GM12892 (cell line): ENCODE data around the gene SLC22A17.

Source experiments
- DNase-seq: peaks from one replicate; pipeline ENCODE4 v3.0.0; 2011; ENCODE audit not compliant: insufficient read length
- FAIRE-seq: peaks from 2 replicates; lab custom pipeline; 2011; peaks lifted over from hg19 to GRCh38; lab: Jason Lieb, UNC
- POLR2A ChIP-seq: IDR thresholded peaks from 2 replicates; pipeline ENCODE4 v1.6.1; 2011; ENCODE audit warnings: low read depth, low read length, control low read depth
- POLR2AphosphoS5 ChIP-seq: IDR thresholded peaks from 2 replicates; pipeline ENCODE4 v1.6.1; 2011; ENCODE audit warnings: low read depth, low read length, control low read depth
- TAF1 ChIP-seq: IDR thresholded peaks from 2 replicates; pipeline ENCODE4 v1.6.1; 2011; ENCODE audit warnings: low read depth, mild to moderate bottlenecking, control low read depth, low read length, borderline replicate concordance

The SLC22A17 gene

GRCh38 chr14:23358042-23358441 is 5.4 kb upstream of the SLC22A17 start:
- DNase-seq, result no peak
- FAIRE-seq, result no peak
- no peak for TF ChIP-seq POLR2AphosphoS5

DNA sequence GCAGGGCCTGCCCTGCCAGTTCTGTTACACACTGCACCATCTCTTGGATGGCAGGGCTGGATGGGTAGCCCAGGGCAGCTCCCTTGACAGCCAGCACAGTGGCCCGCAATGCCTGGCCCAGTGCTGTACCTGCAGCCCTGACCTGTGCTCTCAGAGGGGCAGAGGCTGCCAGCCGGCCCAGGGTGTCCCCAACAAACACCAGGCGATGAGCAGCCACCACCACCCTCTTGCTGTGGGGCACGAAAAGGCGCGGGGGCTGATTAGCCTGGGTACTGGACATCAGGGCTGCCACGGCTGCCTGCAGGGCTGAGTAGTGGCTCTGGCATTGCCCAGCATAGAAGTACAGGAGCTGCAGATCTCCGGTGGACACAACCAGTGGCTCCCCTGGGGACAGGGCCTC is 4.6 kb upstream of the SLC22A17 start:
- DNase-seq (no peak), FAIRE-seq (no peak)
- TF ChIP-seq POLR2AphosphoS5 (no peak), TAF1 (no peak), POLR2A (no peak)

- FAIRE-seq (no peak), DNase-seq (no peak)
Observed at GRCh38 chr14:23356662-23357061, 4.0 kb upstream of the SLC22A17 start.

DNA sequence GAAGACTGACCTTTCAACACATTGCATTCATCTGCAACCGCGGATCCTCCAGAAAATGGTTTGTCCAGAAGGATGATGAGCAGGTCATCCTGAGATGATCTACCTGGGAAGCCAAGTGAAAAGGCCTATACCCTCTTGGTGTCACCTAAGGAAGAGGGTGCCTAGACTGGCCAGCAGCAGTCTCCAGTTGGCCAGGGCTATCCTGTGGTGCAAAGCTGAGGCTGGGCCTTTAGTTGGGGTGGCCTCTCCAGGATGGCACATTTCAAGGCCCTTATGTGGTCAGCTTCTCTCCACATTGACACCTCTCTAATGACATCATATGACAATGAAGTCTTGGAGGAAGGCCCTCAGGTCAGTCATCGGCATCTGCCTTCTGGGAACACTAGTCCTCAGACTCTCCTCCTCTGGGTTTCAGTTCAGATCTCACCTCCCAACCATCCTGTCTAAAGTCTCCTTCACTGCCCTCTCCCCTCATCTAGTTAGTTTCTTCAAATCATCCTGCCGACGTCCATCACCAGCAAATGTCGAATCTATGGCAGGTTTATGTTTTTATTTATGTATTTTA is 3.3 kb upstream of the SLC22A17 start:
- TF ChIP-seq POLR2A (no peak), POLR2AphosphoS5 (no peak), TAF1 (no peak)
- no peak for DNase-seq
- FAIRE-seq, result no peak

More at GRCh38 chr14:23356662-23357061, 4.0 kb upstream of the SLC22A17 start:
- TF ChIP-seq POLR2A, result no peak
- TF ChIP-seq POLR2AphosphoS5, result no peak
- TF ChIP-seq TAF1, result no peak

DNA sequence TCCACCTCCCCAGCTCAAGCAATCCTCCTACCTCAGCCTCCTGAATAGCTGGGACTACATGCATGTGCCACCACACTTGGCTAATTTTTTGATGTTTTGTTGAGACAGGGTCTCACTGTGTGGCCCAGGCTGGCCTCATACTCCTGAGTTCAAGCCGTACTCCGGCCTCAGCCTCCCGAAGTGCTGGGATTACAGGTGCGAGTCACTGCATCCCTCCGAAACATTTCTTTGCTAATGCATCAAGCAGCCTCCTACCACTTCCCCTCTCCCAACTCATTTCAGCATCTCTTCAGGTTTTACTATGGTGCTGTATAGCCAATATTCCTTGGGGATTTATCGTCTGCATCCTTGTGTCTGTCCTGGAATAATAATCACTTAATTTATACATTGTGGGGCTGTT is 2.3 kb upstream of the SLC22A17 start:
- FAIRE-seq (no peak), DNase-seq (no peak)
- TF ChIP-seq POLR2A (no peak), POLR2AphosphoS5 (no peak), TAF1 (no peak)

DNA sequence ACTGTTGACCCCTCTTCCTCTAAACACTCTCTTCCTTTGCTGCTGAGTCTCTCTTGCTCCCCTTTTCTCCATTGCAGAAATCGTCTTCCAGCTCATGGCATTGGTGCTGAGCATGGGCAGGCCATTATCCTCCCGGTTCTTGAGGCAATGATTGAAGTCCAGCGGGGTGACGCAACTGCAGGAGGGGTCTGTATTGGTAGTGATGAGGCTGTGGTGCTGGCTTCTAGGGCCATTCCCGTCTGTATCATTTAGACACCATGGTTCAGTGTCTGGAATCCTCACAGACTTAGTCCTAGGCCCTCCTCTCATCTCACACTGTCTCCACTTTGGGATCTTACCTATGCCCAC is 720 bp upstream of the SLC22A17 start:
- no peak for TF ChIP-seq TAF1
- no peak for TF ChIP-seq POLR2A
- TF ChIP-seq POLR2AphosphoS5, result no peak
- FAIRE-seq (no peak), DNase-seq (no peak)

GRCh38 chr14:23351681-23352505 is 794 bp downstream of the SLC22A17 start:
- no peak for FAIRE-seq
- no peak for TF ChIP-seq TAF1
- no peak for TF ChIP-seq POLR2AphosphoS5
- no peak for TF ChIP-seq POLR2A
- DNase-seq, result no peak

GRCh38 chr14:23349156-23349845 is 3.4 kb downstream of the SLC22A17 start:
- DNase-seq (no peak), FAIRE-seq (no peak)
- TF ChIP-seq POLR2AphosphoS5 (no peak), TAF1 (no peak), POLR2A (no peak)

DNA sequence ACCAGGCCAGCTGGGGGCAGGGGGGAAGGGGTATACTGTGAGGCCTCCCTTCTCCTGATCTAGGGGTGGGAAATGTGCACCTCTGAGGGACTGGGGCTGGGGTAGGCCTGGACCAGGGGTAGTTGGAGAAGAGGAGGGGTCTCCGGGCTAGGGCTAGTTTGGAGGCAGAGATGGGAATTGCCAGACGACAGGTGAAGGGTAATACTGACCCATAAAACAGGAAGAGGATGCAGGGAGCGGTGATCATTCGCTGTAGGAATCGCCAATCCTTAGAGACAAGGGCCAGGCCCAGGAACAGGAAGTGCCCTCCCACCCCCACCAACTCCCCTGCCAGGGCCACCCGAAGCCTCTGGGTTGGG is 4.4 kb downstream of the SLC22A17 start:
- no peak for FAIRE-seq

GRCh38 chr14:23347406-23348296 is 5.0 kb downstream of the SLC22A17 start:
- DNase-seq (no peak), FAIRE-seq (no peak)
- TF ChIP-seq POLR2AphosphoS5 (no peak), POLR2A (no peak), TAF1 (no peak)

More for the DNA sequence above, 4.4 kb downstream of the SLC22A17 start:
- no peak for TF ChIP-seq POLR2A
- no peak for TF ChIP-seq POLR2AphosphoS5
- no peak for TF ChIP-seq TAF1
- no peak for DNase-seq

- TF ChIP-seq TAF1, result no peak
- TF ChIP-seq POLR2AphosphoS5, result no peak
- TF ChIP-seq POLR2A, result no peak
- DNase-seq (no peak), FAIRE-seq (no peak)
Observed at GRCh38 chr14:23346693-23347405, 5.8 kb downstream of the SLC22A17 start.
